ENCODE data around the gene FOXE3. TPM values are rescaled to one million over a fixed set of nuclear protein-coding genes. Genes with fewer than 3 reads are reported as not detected.
A peak's percentile ranks its signal among the peaks of the same experiment; 100 is the strongest.

FOXE3 gene
- total and polyA plus RNA-seq, 5 donors from 2014 or later = not detected

- Mint-ChIP-seq H3K27me3 (peaks cover 37% of the 10 kb centered on the region), H3K9me3 (peaks cover 0 to 2% (median 0%) of the 10 kb centered on the region in 7 donors), H3K4me1 (peaks cover 0 to 12% (median 2%) of the 10 kb centered on the region in 4 donors), H3K27ac (peak overlapping the region in 1 of 3 donors; percentile 39), H3K4me3 (peak overlapping the region in 1 of 4 donors; percentile 59), H3K36me3 (no peaks in the 10 kb centered on the region)
- DNase-seq = no peak
- H3K27ac ChIP-seq (ENCODE audit: insufficient read depth, low read length, poor library complexity, severe bottlenecking) = no peak overlapping the region
- no peaks in the 10 kb centered on the region for H3K36me3 ChIP-seq (ENCODE audit: control insufficient read depth, insufficient read depth, low read length)
- H3K4me3 ChIP-seq (ENCODE audit: low read depth, low read length) = no peak overlapping the region
- H3K27me3 ChIP-seq (ENCODE audit: control insufficient read depth, insufficient read depth, low read length) = peaks cover 19% of the 10 kb centered on the region
- no peaks in the 10 kb centered on the region for H3K9me3 ChIP-seq (ENCODE audit: control insufficient read depth in 2 of 2, low read length in 2 of 2)
- H3K4me1 ChIP-seq (ENCODE audit: control insufficient read depth, insufficient read depth, low read length, poor library complexity, severe bottlenecking) = no peaks in the 10 kb centered on the region
- ATAC-seq (ENCODE audit: low read depth in 2 of 2) = no peak
These were observed 2.0 kb downstream of the FOXE3 start for GRCh38 chr1:47418122-47418521.

- Mint-ChIP-seq H3K4me1 (peaks cover 0 to 12% (median 2%) of the 10 kb centered on the region in 4 donors), H3K9me3 (peaks cover 0 to 2% (median 0%) of the 10 kb centered on the region in 7 donors), H3K4me3 (no peak overlapping the region), H3K27ac (no peak overlapping the region), H3K27me3 (peaks cover 37% of the 10 kb centered on the region), H3K36me3 (no peaks in the 10 kb centered on the region)
- Histone ChIP-seq H3K4me3 (ENCODE audit: low read depth, low read length) (no peak overlapping the region), H3K27me3 (ENCODE audit: control insufficient read depth, insufficient read depth, low read length) (peaks cover 19% of the 10 kb centered on the region), H3K9me3 (ENCODE audit: control insufficient read depth in 2 of 2, low read length in 2 of 2) (no peaks in the 10 kb centered on the region), H3K27ac (ENCODE audit: insufficient read depth, low read length, poor library complexity, severe bottlenecking) (no peak overlapping the region), H3K36me3 (ENCODE audit: control insufficient read depth, insufficient read depth, low read length) (no peaks in the 10 kb centered on the region), H3K4me1 (ENCODE audit: control insufficient read depth, insufficient read depth, low read length, poor library complexity, severe bottlenecking) (no peaks in the 10 kb centered on the region)
- DNase-seq (no peak), ATAC-seq (ENCODE audit: low read depth in 2 of 2) (no peak)
These were observed 2.7 kb downstream of the FOXE3 start for GRCh38 chr1:47418681-47419325.

GRCh38 chr1:47420547-47420946 is 4.5 kb downstream of the FOXE3 start:
- H3K27me3 Mint-ChIP-seq = peaks cover 30% of the 10 kb centered on the region
- ATAC-seq (ENCODE audit: low read depth in 2 of 2) (no peak), DNase-seq (no peak)
- H3K27ac ChIP-seq (ENCODE audit: insufficient read depth, low read length, poor library complexity, severe bottlenecking) = no peak overlapping the region
- H3K4me3 Mint-ChIP-seq = no peak overlapping the region
- H3K27me3 ChIP-seq (ENCODE audit: control insufficient read depth, insufficient read depth, low read length) = peaks cover 11% of the 10 kb centered on the region
- H3K9me3 Mint-ChIP-seq = peaks cover 0 to 2% (median 0%) of the 10 kb centered on the region in 7 donors
- H3K36me3 ChIP-seq (ENCODE audit: control insufficient read depth, insufficient read depth, low read length) = no peaks in the 10 kb centered on the region
- H3K4me1 Mint-ChIP-seq = peaks cover 0 to 12% (median 2%) of the 10 kb centered on the region in 4 donors
- H3K9me3 ChIP-seq (ENCODE audit: control insufficient read depth in 2 of 2, low read length in 2 of 2) = no peaks in the 10 kb centered on the region
- H3K4me1 ChIP-seq (ENCODE audit: control insufficient read depth, insufficient read depth, low read length, poor library complexity, severe bottlenecking) = no peaks in the 10 kb centered on the region
- H3K27ac Mint-ChIP-seq = no peak overlapping the region
- no peak overlapping the region for H3K4me3 ChIP-seq (ENCODE audit: low read depth, low read length)
- no peaks in the 10 kb centered on the region for H3K36me3 Mint-ChIP-seq

GRCh38 chr1:47423872-47424271 is 7.8 kb downstream of the FOXE3 start:
- Mint-ChIP-seq H3K4me1 (peaks cover 0 to 2% (median 0%) of the 10 kb centered on the region in 4 donors), H3K27me3 (peaks cover 9% of the 10 kb centered on the region), H3K4me3 (no peak overlapping the region), H3K36me3 (peaks cover 6% of the 10 kb centered on the region), H3K27ac (no peak overlapping the region), H3K9me3 (no peaks in the 10 kb centered on the region)
- no peaks in the 10 kb centered on the region for H3K27me3 ChIP-seq (ENCODE audit: control insufficient read depth, insufficient read depth, low read length)
- no peaks in the 10 kb centered on the region for H3K4me1 ChIP-seq (ENCODE audit: control insufficient read depth, insufficient read depth, low read length, poor library complexity, severe bottlenecking)
- no peaks in the 10 kb centered on the region for H3K9me3 ChIP-seq (ENCODE audit: control insufficient read depth in 2 of 2, low read length in 2 of 2)
- H3K4me3 ChIP-seq (ENCODE audit: low read depth, low read length) = no peak overlapping the region
- no peak overlapping the region for H3K27ac ChIP-seq (ENCODE audit: insufficient read depth, low read length, poor library complexity, severe bottlenecking)
- no peak for DNase-seq
- ATAC-seq (ENCODE audit: low read depth in 2 of 2) = no peak
- H3K36me3 ChIP-seq (ENCODE audit: control insufficient read depth, insufficient read depth, low read length) = no peaks in the 10 kb centered on the region

- no peak for DNase-seq
- Mint-ChIP-seq H3K36me3 (peaks cover 6% of the 10 kb centered on the region), H3K4me1 (peaks cover 0 to 2% (median 0%) of the 10 kb centered on the region in 4 donors), H3K9me3 (no peaks in the 10 kb centered on the region), H3K27ac (no peak overlapping the region), H3K27me3 (peaks cover 5% of the 10 kb centered on the region), H3K4me3 (no peak overlapping the region)
- Histone ChIP-seq H3K4me3 (ENCODE audit: low read depth, low read length) (no peak overlapping the region), H3K4me1 (ENCODE audit: control insufficient read depth, insufficient read depth, low read length, poor library complexity, severe bottlenecking) (no peaks in the 10 kb centered on the region), H3K36me3 (ENCODE audit: control insufficient read depth, insufficient read depth, low read length) (no peaks in the 10 kb centered on the region), H3K9me3 (ENCODE audit: control insufficient read depth in 2 of 2, low read length in 2 of 2) (no peaks in the 10 kb centered on the region), H3K27me3 (ENCODE audit: control insufficient read depth, insufficient read depth, low read length) (no peaks in the 10 kb centered on the region), H3K27ac (ENCODE audit: insufficient read depth, low read length, poor library complexity, severe bottlenecking) (no peak overlapping the region)
- no peak for ATAC-seq (ENCODE audit: low read depth in 2 of 2)
These were observed 8.4 kb downstream of the FOXE3 start for GRCh38 chr1:47424336-47424982.

- Mint-ChIP-seq H3K4me1 (peaks cover 4 to 52% (median 30%) of the 10 kb centered on the region in 4 donors), H3K36me3 (peaks cover 10% of the 10 kb centered on the region), H3K9me3 (no peaks in the 10 kb centered on the region), H3K4me3 (no peak overlapping the region), H3K27ac (no peak overlapping the region), H3K27me3 (peaks cover 33% of the 10 kb centered on the region)
- no peaks in the 10 kb centered on the region for H3K9me3 ChIP-seq (ENCODE audit: control insufficient read depth in 2 of 2, low read length in 2 of 2)
- peaks cover 34% of the 10 kb centered on the region for H3K4me1 ChIP-seq (ENCODE audit: control insufficient read depth, insufficient read depth, low read length, poor library complexity, severe bottlenecking)
- ATAC-seq (ENCODE audit: low read depth in 2 of 2) (no peak), DNase-seq (no peak)
- H3K27ac ChIP-seq (ENCODE audit: insufficient read depth, low read length, poor library complexity, severe bottlenecking) = no peak overlapping the region
- no peak overlapping the region for H3K4me3 ChIP-seq (ENCODE audit: low read depth, low read length)
- H3K27me3 ChIP-seq (ENCODE audit: control insufficient read depth, insufficient read depth, low read length) = no peaks in the 10 kb centered on the region
- no peaks in the 10 kb centered on the region for H3K36me3 ChIP-seq (ENCODE audit: control insufficient read depth, insufficient read depth, low read length)
These were observed 15.4 kb downstream of the FOXE3 start for GRCh38 chr1:47431534-47431933.

- H3K36me3 Mint-ChIP-seq = peaks cover 7% of the 10 kb centered on the region
- H3K27ac Mint-ChIP-seq = peak overlapping the region in 1 of 3 donors; percentile 42
These were observed 16.3 kb downstream of the FOXE3 start for GRCh38 chr1:47432071-47433036.

More at GRCh38 chr1:47432071-47433036, 16.3 kb downstream of the FOXE3 start:
- Histone ChIP-seq H3K27ac (ENCODE audit: insufficient read depth, low read length, poor library complexity, severe bottlenecking) (no peak overlapping the region), H3K4me3 (ENCODE audit: low read depth, low read length) (peak overlapping the region; percentile 43), H3K9me3 (ENCODE audit: control insufficient read depth in 2 of 2, low read length in 2 of 2) (no peaks in the 10 kb centered on the region), H3K36me3 (ENCODE audit: control insufficient read depth, insufficient read depth, low read length) (no peaks in the 10 kb centered on the region), H3K27me3 (ENCODE audit: control insufficient read depth, insufficient read depth, low read length) (no peaks in the 10 kb centered on the region), H3K4me1 (ENCODE audit: control insufficient read depth, insufficient read depth, low read length, poor library complexity, severe bottlenecking) (peaks cover 42% of the 10 kb centered on the region)
- Mint-ChIP-seq H3K4me3 (peak overlapping the region; percentile 79 to 89 (median 84)), H3K4me1 (peaks cover 4 to 56% (median 32%) of the 10 kb centered on the region in 4 donors), H3K9me3 (no peaks in the 10 kb centered on the region), H3K27me3 (peaks cover 36% of the 10 kb centered on the region)
- ATAC-seq (ENCODE audit: low read depth in 2 of 2) = peak; percentile 52 to 57
- DNase-seq = peak; percentile 38 to 82 (median 67)

All from CD4-positive, CD25-positive, alpha-beta regulatory T cell (primary cell).